Mesothelial cell of epicardium (in vitro differentiated cells): ENCODE data around the gene KCNMA1. TPM values are rescaled to one million over a fixed set of nuclear protein-coding genes. Genes with fewer than 3 reads are reported as not detected.

ENCODE experiments used
- DNase-seq, 2 experiments: peaks; one replicate each; pipeline ENCODE4 v3.0.0; 2021; ENCODE audit warnings: low spot score in 2 of 2; ENCODE audit not compliant: unreplicated experiment in 2 of 2
- H3K27ac Mint-ChIP-seq: 2 replicates; pipeline ENCODE4 v1.8.0; 2021; ENCODE audit warnings: mixed read lengths
- H3K27me3 Mint-ChIP-seq: 2 replicates; pipeline ENCODE4 v1.8.0; 2021; ENCODE audit warnings: low read depth, mixed read lengths
- H3K36me3 Mint-ChIP-seq: 2 replicates; pipeline ENCODE4 v1.8.0; 2021; ENCODE audit warnings: mixed read lengths
- H3K4me1 Mint-ChIP-seq: 2 replicates; pipeline ENCODE4 v1.8.0; 2021; ENCODE audit warnings: mixed read lengths
- H3K4me3 Mint-ChIP-seq: 2 replicates; pipeline ENCODE4 v1.8.0; 2021; ENCODE audit warnings: mild to moderate bottlenecking, moderate library complexity, mixed read lengths
- H3K9me3 Mint-ChIP-seq: 2 replicates; pipeline ENCODE4 v1.8.0; 2021; ENCODE audit warnings: mixed read lengths
- CTCF ChIP-seq: fragments of 200-600 bp; sonication (generic); IDR thresholded peaks from one replicate; pipeline ENCODE4 v1.5.0; 2021; ENCODE audit warnings: antibody characterized with exemption; ENCODE audit not compliant: unreplicated experiment
- total RNA-seq: library from RNA; stranded (reverse); gene quantifications from 3 replicates; pipeline ENCODE4 v1.2.1, GENCODE V29; 2021

The KCNMA1 gene
- total RNA-seq, 1 donor from 2014 or later: 44.0 TPM

GRCh38 chr10:77506517-77507200 lies 130.9 kb downstream of the KCNMA1 start:
- no peak for TF ChIP-seq CTCF
- Mint-ChIP-seq H3K27ac (peak overlapping the region; percentile 18), H3K36me3 (no peaks in the 10 kb centered on the region), H3K4me1 (peaks cover 68% of the 10 kb centered on the region), H3K27me3 (no peaks in the 10 kb centered on the region), H3K4me3 (no peak overlapping the region), H3K9me3 (no peaks in the 10 kb centered on the region)
- no peak for DNase-seq

GRCh38 chr10:77505431-77506334 lies 131.9 kb downstream of the KCNMA1 start:
- Mint-ChIP-seq H3K4me3 (no peak overlapping the region), H3K36me3 (no peaks in the 10 kb centered on the region), H3K4me1 (peaks cover 66% of the 10 kb centered on the region), H3K27me3 (no peaks in the 10 kb centered on the region), H3K27ac (peak overlapping the region; percentile 73), H3K9me3 (no peaks in the 10 kb centered on the region)
- no peak for TF ChIP-seq CTCF
- no peak for DNase-seq

GRCh38 chr10:77504873-77505257 lies 132.7 kb downstream of the KCNMA1 start:
- no peaks in the 10 kb centered on the region for H3K9me3 Mint-ChIP-seq
- no peaks in the 10 kb centered on the region for H3K27me3 Mint-ChIP-seq
- H3K4me1 Mint-ChIP-seq: peaks cover 61% of the 10 kb centered on the region
- no peak for DNase-seq
- H3K4me3 Mint-ChIP-seq: no peak overlapping the region
- peak overlapping the region; percentile 67 for H3K27ac Mint-ChIP-seq
- no peaks in the 10 kb centered on the region for H3K36me3 Mint-ChIP-seq
- TF ChIP-seq CTCF: no peak

- no peaks in the 10 kb centered on the region for H3K27me3 Mint-ChIP-seq
- H3K9me3 Mint-ChIP-seq: no peaks in the 10 kb centered on the region
- no peaks in the 10 kb centered on the region for H3K36me3 Mint-ChIP-seq
- no peak overlapping the region for H3K4me3 Mint-ChIP-seq
- DNase-seq: no peak
- peaks cover 57% of the 10 kb centered on the region for H3K4me1 Mint-ChIP-seq
- H3K27ac Mint-ChIP-seq: peak overlapping the region; percentile 67
- TF ChIP-seq CTCF: no peak
Measured at GRCh38 chr10:77504196-77504872, 133.3 kb downstream of the KCNMA1 start.

GRCh38 chr10:77501846-77502261 lies 135.8 kb downstream of the KCNMA1 start:
- Mint-ChIP-seq H3K27me3 (no peaks in the 10 kb centered on the region), H3K36me3 (no peaks in the 10 kb centered on the region), H3K4me3 (no peak overlapping the region), H3K27ac (peak overlapping the region; percentile 57), H3K9me3 (no peaks in the 10 kb centered on the region), H3K4me1 (peaks cover 50% of the 10 kb centered on the region)
- no peak for TF ChIP-seq CTCF
- DNase-seq: no peak
